Measurements from ENCODE around the gene CEP70.
"Not testable (repeated sequence)": the region's sequence is repeated elsewhere in the genome, so short reads cannot be mapped to it uniquely, and the experiment has no call there.

The CEP70 gene

DNA sequence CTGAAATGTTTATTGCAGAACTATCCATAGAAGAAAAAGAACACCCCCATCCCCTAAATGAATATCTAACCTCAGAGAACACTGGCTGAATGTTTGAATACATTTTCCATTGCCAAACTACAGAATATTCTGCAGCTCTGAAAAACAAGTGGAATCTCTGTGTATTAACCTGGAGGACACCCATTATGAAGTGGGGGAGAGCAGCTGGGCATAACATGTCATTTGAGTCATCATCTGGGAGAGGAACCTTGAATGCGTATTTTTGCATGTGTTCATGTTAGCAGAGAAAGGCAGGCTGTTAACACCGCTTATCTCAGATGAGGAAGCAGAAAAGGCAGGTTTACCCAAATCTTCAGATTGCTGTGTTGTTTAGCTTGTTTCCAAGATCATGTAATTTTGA lies 128.1 kb downstream of the CEP70 start:
- DNase-seq: no peak

DNA sequence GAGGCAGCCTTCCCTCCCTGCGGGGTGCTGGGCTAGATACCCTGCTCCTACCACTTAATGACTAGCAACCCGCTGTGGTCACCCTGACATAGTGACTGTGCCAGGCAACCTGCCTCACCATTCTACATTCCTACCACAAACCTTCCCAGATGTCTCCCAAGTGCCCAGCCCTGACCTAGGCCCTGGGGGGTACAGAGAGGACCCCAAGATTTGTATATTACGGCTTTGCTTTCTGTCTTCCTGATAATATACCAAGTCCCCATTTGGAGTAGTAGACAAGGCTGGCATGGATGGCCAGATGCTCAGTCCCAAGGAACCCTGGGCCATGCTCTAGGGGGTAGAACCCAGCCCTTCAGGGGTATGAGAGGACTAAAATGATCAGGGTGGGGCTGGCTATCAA lies 128.6 kb downstream of the CEP70 start:
- no peak for DNase-seq

DNA sequence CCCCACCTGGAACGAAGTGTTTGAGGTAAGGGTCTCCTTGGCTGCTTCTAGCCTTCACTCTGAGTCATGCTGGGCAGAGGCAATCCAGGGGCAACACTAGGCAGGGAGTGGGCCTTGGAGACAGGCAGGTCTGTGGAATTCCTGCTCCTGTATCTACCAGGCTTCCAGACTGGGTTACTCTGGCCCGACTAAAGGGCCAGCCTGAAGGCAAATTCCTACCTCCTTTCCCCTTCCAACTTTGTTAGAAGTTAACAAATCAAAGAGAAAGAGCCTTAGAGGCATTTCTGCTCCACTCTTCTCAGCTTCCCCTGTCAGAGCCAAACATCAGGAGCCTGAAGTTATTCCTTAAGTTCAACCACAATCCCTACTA lies 129.6 kb downstream of the CEP70 start:
- no peak for DNase-seq

DNA sequence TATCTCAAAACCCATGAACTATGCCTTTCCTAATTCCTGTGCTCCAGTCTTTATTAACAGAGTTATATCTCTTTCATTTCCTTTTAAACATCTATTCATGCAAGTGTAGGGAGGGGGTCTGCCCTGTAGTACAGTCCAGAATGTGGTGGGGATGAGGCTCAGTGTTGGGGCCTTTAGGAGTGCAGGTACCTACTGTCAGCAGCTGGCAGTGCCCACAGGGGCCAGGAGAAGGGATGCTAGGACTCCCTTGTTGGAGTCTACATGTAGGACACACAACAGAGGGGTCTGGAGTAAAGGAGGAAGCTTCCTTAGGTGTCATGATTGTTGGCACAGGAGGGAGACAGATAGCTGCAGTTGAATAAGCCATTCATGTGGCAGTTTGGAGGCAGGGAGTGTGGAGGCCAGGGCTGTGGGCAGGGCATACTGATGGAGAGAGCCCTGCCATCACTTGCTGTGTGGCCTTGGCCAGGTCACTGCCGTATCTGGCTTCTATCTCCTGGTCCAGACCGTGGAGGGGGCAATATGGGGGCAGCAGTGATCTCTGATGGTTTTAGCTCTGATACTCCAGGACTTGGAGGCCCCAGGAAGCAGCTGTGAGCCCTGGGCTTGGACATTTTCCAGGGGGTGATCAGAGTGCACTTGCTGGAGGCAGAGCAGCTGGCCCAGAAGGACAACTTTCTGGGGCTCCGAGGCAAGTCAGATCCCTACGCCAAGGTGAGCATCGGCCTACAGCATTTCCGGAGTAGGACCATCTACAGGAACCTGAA lies 130.2 kb downstream of the CEP70 start:
- DNase-seq: no peak

DNA sequence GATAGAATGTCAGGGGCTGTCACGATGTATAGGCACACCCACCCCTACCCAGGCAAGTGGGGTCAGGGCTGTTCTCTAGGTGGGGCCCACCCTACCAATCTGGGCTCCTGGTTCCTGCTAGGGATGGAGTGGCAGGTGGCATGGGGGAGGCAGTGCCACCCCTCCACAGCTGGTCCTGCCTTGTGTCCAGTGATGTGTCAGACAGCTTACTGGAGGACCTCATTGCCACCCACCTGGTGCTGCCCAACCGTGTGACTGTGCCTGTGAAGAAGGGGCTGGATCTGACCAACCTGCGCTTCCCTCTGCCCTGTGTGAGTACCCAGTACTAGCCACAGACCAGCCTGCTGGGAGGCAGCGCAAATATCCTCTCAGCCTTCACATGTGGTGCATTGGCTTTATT lies 132.2 kb downstream of the CEP70 start:
- DNase-seq: no peak

DNA sequence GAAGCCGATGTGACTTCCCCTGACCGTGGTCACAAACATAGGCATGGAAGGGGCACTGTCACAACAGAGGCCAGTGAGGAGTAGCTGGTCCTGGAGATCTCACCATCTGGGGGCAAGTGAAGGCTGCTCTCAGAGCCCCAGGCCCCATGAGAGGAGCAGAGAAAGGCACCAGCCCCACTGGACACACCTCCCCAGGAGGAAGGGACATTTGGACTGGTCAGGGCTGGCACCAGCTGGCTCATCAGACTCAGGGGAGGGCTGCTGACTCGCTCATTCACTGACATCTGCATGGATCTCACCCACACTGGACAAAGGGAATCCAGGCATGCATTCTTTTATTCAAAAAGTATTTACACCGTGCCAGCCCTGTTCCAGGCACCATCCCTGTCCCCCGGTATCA lies 132.8 kb downstream of the CEP70 start:
- no peak for DNase-seq

DNA sequence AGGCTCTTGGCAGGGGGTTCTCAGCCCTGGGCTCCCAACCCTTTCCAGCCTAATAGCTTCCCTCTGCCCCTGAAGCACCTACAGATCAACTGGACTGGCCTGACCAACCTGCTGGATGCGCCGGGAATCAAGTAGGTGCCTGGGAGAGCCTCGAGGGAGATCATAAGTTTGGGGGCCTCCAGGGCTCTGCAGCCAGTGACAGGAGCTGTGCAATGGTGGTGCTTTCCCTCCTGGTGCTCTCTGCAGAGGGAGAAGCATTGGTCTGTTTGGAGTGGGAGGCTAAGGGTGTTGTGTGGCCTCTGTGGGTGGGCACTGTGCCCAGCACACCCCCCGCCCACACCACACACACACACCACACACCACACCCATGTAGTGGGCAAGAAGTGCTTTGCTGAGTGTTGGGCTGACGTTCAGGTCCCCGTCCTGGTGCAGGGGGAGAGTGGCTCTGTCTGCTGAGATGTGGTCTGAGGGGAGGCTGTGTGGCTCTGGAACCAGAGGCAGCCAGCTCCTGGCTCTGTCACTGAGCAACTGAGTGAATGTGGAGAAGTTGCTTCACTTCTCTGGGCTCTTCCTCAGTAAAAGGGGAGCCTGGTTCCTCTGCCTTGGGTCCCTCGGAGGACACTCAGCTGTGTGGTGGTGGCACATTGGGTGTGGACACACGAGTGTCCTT lies 133.4 kb downstream of the CEP70 start:
- DNase-seq: no peak

DNA sequence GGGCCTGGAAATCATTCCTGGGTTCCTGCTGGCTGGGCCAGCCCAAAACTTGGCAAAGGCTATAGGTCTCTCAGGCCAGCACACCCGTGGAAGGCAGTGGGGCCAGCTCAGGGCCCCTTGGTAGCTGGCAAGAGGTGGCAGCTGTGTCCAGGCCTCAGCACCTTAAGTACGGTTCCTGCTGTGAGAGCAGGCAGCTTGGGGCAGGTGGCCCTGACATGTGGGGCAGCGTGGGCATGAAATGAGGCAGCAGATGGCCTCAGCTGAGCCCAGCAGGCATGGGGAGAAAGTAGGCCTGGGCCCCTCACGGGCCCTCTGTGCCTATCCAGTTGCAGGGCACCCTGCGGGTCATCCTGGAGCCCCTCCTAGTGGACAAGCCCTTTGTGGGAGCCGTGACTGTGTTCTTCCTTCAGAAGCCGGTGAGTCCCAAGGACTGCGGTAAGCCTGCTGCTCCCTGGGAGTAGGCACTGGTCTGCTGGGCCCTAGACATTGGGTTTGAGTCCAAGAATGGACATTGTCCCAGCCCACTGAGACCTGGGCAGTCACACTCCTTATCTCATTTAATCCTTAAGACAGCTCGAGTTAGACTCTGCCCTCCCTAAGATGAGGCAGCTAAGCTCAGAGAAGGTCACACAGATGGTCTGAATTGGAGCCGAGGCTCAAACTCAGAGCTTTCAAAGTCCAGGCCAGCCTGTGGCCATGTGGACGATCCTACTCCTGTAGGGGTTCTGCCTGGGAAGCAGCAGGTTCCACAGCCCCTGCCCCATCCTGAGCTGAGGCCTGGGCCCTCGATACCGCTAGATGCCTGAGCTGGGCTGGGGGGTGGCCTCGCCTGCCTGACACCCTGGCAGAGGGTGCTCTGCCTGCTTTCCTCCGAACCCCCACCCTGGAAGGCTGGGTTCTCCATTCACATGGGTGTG lies 134.2 kb downstream of the CEP70 start:
- DNase-seq: no peak

DNA sequence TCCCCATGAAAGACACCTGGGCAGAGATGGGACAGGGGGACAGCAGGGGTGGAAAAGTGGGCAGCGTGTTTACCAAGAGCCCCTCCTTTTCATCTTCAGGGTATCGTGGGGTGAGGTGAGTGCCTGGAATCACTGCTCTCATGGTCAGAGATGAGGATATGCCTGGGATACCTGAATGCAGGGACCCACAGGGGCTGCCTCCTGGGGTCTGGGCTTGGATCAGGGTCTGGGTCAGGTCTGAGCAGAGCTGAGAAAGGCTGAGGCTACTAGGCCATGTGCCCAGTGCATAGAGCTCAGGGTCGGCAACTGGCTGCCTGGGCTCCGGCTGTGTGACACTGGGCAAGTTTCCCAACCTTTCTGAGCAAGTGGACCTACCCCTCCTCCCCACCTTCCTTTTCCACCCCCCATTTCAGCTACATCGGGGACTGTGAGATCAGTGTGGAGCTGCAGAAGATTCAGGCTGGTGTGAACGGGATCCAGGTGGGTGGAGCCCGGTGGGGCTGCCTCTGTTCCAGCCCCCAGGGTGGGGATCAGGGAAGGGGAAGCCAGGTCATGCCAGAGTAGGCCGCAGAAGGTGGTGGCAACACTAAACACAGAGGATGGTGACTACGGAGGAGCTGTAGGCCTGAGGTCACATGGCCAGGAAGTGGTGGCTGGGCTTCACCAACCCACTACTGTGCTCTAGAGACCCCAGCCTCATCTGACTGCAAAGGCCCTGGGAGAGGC lies 135.1 kb downstream of the CEP70 start:
- DNase-seq: no peak

DNA sequence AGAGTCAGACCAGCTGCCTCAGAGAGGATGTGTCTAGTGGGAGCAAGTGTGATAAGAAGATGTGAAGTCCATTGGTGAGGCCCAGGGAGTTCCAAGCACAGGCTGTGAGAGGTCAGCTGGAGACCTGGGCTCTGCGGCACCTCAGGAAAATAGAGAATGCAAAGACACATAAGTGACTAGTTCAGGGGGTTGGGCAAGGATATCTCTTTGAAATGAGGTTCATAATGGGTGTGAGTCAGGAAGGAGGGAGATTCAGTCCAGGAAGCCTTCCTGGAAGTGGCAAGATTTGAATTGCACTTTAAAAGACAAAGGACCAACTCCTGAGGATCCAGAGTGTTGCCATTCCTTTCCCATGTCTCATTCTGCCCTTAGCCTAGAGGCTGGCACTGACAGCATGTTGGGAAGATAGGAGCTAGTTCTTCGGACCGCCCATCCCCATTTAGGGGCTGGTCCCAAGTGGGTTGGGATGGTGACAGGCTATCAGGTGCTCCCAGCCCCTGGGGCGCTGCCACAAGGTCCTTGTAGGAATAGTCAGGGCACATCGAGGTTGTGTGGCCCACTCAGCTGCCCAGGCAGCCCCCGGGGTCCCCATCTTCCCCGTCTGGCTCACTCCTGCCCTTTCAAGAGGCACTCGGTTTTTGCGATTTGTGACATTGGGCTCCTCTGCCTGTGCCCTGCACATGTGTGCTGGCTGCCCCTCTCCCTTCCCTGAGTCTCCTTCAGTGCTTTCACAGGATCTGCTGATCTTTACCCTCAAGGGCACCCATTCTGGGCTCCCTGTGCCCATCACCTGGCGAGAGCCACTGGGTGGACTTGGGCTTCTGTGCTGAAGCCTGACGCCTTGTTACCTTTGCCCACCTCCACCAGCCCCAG lies 136.0 kb downstream of the CEP70 start:
- no peak for DNase-seq

DNA sequence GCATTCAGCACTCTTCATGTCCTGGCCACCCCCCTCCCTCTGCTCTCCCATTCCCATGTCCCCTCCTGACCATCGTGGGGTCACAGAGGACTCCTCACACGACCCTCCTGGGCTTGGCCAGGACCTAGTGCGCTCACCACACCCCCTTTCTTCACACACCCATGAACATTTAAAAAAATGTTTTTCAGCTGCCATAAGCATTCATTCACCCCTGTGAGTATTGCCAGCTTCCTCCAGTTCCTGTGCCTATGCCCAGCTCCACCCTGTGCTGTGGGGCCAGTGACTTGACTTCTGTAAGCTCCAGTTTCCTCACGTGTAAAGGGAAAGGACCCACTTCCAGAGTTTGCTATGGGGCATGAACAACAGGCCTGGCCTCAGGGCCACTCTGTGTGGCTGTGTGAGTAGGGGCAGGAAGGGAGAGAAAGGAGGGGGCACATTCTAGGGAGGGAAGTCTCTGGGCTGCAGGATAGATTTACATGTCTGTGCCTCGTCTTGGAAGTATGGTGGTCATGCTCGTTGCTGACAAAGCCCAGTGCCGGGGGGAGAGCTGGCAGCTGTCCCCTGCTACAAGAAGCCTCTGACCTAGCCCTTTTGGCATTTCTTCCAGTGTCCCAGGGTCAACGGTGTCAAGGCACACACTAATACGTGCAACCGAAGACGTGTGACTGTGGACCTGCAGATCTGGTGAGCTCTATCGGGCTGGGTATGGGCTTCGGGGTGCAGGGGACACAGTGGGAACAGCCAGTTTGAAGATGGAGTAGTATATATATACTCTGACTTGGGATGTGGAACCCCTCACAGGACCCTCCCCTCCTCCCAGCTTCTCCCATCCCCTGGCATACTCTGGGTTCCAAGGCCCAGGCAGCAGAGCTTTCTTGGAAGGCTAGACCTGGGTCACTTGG lies 136.8 kb downstream of the CEP70 start:
- no peak for DNase-seq

DNA sequence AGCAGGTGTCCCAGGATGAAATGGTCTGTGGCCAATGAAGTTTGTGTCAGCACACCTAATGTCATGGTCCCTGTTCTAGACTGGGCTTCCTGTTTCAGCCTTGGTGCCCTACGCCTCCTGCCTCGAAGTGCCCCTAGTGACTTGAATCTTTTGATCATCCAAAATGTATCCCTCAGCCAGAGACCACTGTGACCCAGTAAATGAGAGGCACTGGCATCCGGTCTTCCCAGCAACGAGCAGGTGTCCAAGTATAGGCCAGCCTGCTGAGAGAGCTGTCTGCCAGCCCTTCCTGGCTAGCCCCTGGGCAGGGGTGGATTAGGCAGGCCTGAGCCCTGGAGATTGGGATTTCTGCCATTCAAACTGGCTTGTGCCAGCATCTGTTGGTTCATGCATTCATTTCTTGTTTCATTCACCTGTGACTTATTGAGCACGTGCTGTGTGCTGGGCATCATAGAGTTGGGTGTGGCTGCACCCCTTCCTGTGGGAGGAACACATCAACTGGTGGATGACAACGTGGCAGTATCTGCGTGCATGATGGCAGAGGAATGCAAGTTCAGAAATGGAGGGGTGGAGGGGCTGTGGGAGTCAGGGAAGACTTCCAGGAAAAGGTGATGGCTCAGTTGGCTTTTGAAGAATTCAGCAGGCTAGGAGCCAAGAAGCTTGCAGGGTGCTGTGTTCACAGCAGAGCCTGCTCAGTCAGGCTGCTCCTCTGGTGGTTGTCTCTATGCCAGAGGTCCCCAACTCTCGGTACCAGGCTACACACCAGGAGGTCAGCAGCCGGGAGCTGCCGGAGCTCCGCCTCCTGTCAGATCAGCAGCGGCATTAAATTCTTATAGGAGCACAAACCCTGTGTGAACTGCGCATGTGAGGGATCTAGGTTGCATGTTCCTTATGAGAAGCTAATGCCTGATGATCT lies 138.0 kb downstream of the CEP70 start:
- DNase-seq: no peak

DNA sequence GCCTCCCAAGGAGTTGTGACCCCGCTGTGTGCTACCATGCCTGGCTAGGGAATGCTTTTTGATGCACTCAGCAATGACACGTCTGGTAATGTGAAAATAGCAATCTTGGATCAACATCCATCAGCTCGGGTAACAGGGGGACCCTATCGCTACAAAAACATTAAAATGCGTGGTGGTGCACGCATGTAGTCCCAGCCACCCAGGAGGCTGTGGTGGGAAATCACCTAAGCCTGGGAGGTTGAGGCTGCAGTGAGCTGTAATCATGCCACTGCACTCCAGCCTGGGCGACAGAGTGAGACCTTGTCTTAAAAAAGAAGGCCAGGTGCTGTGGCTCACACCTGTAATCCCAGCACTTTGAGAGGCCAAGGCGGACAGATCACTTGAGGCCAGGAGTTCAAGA lies 140.1 kb downstream of the CEP70 start:
- DNase-seq: not testable (repeated sequence)

DNA sequence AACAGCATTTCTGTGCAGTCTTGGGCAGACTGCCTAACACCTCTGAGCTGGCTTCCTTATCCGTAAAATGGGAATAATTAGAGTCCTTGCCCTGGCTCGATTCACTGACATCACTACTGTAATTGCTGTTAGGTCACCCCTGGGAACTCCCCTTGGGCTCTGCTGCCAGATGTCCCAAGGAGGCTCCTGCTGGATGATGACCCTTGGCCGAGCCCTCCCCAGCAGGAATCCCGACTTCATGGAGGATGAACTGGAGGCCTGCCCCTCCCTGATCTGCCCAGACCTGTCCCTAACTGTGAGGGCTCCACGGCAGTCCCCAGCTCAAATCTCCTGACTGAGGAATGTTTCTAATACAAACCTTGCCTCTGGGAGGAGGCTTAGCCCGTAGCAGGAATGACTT lies 141.6 kb downstream of the CEP70 start:
- DNase-seq: no peak

DNA sequence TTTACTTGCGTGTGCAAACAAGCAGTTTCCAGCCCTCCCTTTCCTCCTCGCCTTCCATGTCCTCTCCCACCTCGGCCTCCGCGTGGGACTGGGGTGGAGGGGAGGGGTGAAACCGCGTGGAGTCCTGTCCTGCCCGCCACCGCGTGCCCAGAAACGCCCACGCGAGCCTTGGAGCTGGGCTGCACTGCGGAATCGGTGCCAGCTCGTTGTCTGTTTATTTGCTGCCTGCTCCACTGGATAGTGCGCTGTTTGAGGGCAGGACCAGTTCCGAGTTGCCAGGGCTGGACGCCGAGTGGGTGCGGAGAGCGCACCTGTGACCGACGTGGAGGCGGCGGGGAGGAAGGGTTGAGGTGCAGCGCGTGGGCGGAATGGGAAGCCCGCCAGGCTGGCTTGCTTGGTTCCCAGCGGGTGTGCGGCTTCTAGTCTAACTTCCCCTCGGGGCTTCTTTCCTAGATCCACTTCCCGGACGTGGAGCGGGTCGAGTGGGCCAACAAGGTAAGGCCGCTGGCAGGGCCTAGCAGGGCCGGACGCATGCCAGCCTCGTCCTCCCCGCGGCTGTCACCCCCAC lies 142.4 kb downstream of the CEP70 start:
- no peak for DNase-seq

DNA sequence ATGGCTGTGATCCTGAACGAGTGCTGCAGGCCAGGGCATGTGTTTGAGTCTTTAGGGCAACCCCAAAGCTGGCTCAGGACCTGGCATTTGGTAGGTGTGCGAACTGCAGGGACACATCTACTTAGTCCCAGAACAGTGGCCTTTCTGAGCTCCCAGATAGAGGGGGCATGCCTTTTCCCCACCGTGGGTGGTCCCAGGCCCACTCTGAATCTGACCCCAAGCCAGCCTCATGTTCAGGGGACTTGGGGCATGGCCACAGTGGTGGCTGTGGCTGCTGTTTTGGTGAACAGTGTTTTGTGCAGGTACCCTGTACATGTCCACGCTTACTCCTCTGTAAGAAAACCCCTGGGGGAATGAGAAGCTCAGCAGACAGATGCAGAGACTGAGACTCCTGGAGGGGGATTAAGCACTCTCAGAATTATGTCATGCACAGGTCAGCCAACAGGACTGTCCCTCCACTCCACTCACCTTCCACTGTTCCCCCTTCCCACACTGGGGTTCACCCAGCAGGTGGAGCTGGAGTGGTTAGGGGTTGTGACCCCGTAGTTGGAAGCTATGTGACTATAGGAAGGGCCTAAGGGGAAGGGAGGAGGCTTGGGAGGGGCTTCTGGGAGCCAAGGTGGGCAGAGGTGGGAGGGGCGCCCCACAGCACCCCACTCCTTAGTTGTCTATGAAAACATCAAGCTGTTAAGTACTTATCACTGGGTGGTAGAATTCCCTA lies 143.2 kb downstream of the CEP70 start:
- DNase-seq: no peak

DNA sequence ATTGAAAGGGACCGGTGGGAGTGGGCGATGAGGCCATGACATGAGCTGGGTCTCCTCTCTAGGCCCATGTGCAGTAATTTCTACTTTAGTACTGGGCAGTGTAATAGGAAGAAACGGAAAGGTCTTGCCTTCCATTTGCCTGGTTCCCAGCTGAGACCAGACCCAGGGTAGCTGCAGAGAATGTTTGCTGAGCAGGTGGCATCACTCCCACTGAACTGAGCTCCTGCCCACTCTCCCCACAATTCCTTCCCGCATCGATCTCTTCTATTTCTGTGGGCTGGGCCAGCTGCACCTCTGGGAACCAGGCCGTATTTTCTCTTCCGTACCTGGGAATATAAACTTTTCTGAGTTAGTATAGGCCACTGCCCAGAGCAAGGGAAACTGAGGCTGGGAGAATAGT lies 143.9 kb downstream of the CEP70 start:
- DNase-seq: no peak

DNA sequence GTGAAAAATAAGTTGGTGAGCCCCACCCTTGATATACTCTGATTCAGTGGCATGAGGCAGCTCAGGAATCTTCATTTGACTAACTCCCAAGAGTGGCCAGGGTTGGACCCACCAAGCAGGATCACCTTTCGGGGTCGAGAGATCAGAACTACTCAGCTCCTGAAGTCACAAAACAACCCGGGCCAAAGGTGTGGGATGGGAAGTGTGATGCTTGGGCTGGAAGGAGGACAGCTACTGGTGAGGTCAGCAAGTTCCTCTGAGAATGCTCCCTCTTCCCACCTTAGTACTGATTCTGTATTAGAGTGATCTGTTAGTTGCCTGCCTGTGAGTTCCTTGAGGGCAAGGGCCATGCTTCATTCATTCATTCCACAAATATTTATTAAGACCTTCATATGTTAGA lies 144.6 kb downstream of the CEP70 start:
- DNase-seq: no peak

DNA sequence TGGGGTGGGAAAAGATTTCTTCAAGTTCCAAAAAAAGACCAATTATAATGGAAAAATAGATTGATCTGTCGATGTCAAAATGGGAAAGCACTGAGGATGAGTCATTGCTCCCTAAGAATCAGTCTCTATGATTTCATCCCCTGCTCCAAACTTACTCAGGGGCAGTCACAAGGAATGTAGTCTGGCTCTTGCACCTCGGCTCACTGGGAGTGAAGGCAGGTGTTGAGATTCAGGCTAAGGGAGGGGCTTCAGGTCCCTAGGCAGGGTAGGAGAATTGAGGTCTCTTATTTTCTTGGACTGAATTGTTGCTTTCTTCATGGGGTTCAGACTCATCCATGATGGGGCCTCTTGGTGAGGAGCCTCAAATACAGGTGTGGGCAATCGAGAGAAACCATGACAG lies 145.4 kb downstream of the CEP70 start:
- no peak for DNase-seq

All from stimulated activated CD4-positive, alpha-beta T cell treated with anti-CD3 and anti-CD28 coated beads, Interleukin-2, amount 100 ng/mL, for 48 hours (primary cell).